ENCODE measurements around the gene FGF7.

DNA sequence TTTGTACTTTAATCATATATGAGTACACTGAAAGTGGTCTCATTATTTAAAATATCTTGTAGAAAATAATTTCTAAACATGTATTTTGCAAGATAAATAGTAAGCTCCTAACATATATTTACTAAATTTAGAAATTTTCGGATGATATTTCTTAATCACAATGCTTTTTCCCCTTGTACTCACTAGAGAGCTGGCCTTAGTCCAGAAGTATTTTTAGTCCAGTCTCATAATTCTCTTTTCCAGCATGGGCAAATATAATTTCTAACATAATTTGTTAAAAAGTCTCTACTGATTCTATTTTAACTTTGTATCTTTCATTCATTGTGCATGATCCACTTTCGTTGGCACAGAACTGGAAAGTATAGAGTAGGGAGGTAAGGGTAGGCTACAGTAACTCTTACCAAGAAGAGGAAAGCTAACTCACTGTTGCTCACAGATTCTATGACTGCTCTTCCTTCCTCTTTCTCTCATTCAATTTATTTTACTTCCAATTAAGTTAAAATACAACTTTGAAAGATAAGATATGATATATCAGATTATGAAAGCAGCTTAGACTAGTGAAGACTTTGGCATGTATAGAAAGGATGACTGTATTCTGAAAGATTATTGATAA, 39.3 kb downstream of the FGF7 start:
- TF ChIP-seq POLR2A (IDR thresholded peaks at IDR 0.05; ENCODE audit: low read length) (no peak), GATA1 (IDR thresholded peaks at IDR 0.05; ENCODE audit: low read depth, low read length) (no peak)

All from erythroblast (primary cell).